Central memory CD4-positive, alpha-beta T cell (primary cell): ENCODE measurements around the gene CAMKK1.

Source experiments
- DNase-seq: peaks from one replicate; pipeline ENCODE4 v3.0.0; 2022
- total RNA-seq, 3 experiments: gene quantifications; one replicate each; lab custom pipeline; 2026; lab: John Stamatoyannopoulos, UW

Gene CAMKK1
- total RNA-seq: 8.3 to 16.8 (median 11.8) reads per million in 3 experiments

DNA sequence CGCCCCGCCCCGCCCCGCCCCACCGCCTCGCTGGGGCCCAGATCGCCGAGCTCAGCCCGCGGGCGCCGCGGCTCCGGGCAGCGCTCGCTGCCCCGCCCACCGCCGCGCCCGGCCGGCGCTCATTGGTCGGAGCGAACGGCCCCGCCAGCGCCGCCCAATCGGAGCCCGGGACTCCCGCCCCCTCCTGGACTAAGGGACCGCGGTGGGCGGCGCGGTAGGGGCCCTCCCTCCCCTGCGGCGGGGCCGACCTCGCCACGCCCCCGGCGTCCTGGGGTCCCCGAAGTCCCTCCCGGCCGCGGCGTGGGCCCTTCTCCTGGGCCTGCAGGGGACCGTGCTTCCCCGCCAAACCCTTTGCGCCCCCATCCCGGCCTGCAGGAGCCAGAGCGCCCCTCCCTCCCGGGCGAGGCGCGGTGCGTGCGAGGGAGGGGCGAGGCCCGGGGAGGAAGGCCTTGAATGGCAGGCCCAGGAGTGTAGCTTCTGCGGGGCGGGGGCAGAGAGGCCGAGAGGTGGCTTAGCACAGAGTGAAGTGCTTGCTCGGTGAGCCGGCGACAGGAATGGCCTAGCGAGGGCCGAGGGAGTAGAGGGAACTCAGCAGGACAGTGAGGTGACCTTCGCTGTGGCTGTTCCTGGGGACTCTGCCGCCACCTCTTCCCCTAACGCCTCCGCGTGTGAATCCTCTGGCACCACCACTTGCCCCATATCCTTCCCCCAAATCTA lies at the start of gene CAMKK1:
Gene CAMKK1, minus strand, starts transcription at position 51 of the 717 bp plus-strand sequence. CDS start 7,366 bp downstream, outside the sequence.
- DNase-seq: peak; percentile 81

DNA sequence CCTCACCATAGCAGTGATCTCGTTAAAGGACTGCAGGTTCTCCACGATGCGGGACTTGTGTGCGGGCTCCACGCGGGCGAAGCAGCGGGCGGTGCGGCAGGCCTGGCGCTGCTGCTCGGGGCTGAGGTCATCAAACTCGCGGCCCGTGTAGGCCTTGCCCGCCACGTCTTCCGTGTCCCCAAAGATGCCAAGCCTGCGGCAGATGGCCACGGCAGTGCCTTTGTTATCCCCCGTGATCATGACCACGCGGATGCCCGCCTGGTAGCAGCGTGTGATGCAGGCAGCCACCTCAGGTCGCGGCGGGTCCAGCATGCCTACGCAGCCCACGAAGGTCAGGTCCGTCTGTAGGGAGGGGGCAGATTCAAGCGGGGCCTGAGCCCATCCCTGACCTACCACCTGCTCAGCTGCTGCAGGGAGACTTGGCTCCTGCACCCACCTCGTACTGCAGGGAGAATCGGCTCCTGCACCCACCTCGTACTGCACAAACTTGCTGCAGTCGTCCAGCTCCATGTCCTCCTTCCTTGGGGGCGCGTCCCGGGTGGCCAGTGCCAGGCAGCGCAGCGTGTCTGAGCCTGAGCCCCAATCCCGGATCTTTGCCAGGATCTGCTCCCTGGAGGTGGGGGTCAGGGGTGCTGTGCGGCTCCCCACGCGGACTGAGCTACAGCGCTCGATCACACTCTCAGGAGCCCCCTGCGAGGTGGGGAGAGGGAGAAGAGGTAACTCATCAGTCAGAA lies 48.3 kb upstream of the CAMKK1 start:
- no peak for DNase-seq

DNA sequence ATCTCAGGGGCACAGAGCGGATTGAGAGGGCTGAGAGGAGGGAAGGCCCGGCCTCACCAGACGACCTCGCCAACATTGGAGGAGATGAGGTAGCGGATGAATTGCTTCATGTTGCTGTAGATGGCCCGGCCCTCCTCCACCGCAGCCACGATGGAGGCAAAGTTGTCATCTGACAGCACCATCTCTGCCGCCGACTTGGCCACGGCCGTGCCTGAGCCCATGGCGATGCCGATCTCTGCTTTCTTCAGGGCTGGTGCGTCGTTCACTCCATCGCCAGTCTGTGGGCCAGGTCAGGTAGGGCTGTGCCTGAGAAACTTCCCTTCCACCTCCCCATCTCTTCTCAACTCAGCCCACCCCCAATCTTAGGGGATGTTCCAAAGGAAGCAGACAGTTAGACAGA lies 44.5 kb upstream of the CAMKK1 start:
- DNase-seq: no peak

DNA sequence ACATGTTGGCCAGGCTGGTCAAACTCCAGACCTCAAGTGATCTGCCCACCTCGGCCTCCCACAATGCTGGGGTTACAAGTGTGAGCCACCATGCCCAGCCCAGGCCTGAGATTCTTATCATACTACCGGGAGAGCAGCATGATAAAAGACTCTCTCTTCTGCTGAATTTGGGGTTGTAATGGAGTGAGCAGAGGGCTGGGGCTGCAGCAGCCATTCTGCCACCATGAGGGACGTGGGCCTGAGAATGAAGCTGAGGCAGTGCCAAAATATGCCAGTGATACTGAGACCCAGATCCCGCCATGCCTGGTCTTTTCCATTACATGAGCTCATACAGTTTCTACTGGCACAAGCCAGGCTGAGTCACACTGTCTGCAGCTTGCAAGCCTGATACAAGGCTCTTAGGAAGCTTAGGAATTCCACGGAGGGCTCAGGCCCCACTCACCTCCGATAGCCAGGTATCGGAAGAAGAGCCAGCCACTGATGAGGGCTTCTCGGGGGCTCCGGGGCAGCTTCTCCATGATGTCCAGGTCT lies 43.0 kb upstream of the CAMKK1 start:
- DNase-seq: no peak

DNA sequence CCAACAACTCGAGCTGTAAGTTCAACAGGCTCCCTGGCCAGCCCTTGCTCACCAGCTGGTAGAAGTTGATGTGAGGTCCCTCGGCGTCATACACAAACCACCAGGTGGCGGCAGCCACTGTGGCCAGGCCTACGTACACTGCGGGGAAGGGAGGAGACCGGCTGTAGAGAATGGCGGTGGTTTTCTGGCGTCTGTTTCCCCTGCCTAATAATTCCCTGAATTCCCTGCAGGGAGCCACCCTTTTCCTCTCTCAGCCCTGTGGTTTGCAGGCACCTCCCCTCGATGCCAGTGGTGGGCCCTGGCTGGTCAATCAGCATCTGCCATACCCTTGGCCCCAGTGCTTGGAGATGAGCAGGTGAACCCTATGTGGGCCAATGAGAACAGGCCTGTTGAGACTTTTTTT lies 42.3 kb upstream of the CAMKK1 start:
- no peak for DNase-seq

DNA sequence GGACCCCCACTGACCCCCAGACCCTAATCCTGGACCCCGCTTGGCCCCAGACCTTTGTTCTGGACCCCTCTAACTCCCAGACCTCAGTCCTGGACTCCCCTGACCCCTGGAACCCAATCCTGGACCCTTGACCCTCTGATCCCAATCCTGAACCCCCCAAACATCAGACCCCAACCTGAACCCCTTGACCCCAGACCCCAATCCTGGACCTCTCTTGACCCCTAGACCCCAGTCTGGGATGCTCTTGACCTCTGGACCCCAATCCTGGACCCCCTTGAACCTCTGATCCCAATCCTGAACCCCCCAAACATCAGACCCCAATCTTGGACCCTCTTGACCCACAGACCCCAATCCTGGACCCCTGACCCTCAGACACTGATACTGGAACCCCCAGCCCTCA lies 36.9 kb upstream of the CAMKK1 start:
- no peak for DNase-seq

DNA sequence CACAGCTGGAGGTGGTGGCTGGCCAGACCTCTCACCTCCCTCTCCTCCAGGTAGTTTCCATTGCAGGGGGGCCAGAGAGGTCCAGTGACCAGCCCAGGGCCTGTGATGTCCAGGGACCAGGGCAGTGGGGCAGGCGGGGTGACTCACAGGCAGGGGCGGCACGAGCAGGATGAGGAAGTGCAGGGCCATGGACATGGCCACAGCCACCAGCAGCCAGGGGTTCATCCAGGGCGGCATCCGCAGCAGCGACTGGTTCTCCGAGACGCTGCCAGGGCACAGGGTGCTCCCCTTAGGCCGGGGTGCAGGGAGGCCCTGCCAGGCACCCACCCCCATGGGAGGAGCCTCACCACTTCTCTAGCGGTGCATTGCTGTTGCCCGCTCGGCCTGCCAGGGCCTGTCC lies 36.3 kb upstream of the CAMKK1 start:
- DNase-seq: no peak

DNA sequence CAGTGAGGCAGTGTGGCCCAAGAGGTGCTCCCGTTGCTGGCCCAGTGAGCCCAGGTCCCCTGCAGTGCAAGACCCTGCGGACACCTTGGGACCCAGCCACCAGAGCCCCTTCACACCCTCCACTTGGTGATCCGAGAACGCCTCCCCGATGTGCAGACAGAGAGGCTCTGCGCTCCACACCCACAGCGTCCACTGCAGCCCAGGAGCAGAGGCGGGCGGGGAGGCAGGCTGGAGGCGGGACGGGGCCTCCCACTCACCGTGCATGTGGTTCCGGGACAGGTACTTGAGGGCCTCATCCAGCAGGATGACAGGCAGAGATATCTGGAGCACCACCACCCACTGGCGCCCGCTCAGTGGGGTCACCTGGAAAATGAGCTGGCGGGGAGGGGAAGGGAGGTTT lies 35.6 kb upstream of the CAMKK1 start:
- DNase-seq: no peak

DNA sequence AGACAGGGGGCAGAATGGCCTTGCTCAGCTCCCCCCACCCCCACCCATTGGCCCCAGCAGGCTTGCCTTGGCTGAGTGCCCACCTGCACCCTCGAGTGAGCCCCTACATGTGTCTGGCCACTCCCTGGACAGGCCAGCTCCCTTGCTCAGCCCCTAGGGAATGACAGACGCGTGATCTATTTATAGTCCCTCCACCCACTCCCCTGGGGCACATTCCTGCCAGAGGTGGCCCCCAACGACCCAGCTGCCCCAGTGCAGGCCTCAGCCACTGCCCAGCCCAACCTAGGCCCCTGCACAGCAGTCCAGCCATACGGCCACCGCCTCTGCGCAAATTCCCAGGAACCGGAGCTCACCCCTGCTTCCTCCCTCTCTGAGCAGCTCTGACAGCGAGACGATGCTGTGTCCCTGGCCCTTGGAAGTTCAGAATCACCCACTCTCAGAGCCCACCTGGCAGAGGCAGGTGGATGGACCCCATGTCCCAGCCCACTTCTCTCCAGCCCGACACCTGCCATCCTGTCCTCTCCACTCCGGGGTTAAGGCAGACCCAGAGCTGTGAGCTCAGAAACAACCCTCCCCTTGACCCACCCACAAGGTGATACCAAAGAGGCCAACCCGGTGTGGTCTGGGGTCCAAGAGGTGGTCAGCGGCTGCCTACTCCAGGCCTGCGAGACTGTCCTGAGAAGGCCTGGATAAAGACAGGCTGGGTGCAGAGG lies 34.9 kb upstream of the CAMKK1 start:
- DNase-seq: no peak

DNA sequence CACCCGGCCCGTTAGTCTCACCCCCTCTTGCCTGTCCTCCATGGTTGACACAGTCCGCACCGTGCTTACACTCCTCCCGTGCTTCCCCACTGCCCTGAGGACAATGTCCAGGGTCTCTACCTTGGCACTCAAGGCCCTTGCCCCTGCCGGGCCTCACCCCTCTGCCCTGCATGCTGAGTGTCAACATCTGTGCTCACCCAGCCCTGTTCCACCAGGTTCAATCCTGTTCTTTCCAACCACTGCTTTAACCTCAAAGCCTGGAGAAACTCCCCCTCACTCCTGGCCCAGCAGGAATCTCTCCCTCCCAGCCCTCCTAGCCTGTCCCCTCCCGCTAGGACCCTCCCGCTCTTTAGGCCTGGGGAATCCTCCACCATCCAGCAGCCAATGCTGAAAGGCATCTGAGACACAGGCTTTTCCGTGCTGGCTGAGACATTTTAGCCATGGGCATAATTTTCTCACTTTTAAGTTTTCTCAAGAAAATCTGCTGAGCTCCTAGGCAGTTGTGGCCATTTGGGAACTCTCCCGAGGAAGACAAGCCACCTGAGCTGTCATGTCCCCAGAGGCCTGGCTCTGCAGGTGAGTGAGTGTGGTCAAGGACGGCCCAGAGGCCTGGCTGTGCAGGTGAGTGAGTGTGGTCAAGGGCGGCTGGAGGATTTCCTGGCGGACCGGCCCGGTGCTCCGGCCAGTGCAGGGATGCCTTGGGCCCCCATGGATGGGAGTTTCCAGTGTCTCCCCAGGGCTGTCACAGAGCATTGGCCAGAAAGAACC lies 34.2 kb upstream of the CAMKK1 start:
- no peak for DNase-seq

DNA sequence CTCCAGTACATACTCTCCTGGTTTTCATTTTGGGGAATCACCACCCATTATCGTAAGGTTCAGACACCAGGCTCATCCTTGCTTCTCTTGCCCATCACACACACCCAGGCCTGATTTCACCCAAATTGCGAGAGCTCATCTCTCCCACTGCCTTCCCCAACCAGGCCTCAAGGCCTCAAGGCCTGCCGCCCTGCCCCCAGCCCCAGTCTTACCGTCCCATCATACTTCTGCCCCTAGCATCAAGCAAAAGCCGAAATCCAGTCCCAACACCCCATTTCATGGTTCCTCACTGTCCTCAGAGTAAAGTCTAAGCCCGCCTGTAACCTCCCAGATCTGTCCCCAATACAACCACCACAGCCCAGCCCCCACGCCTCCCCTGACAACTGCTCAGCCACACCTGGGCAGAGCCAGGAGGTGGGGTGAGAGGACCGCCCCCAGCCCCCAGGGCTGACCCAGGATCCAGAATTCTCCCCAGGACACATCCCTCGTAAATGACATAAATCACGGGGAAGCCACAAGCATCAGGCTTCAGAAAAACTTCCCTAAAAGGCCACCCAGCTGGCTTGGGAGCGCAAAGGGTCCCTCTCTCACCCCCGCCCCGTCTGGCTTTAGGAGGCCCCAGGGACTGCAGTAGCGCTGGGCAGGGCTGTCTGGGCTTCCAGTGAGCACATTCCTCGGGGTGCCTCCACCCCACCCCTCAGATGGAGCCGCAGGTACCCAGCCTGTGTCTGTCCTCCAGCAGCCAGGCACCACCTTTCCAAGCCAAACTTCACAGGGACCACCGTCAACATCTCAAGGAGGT lies 33.0 kb upstream of the CAMKK1 start:
- no peak for DNase-seq

DNA sequence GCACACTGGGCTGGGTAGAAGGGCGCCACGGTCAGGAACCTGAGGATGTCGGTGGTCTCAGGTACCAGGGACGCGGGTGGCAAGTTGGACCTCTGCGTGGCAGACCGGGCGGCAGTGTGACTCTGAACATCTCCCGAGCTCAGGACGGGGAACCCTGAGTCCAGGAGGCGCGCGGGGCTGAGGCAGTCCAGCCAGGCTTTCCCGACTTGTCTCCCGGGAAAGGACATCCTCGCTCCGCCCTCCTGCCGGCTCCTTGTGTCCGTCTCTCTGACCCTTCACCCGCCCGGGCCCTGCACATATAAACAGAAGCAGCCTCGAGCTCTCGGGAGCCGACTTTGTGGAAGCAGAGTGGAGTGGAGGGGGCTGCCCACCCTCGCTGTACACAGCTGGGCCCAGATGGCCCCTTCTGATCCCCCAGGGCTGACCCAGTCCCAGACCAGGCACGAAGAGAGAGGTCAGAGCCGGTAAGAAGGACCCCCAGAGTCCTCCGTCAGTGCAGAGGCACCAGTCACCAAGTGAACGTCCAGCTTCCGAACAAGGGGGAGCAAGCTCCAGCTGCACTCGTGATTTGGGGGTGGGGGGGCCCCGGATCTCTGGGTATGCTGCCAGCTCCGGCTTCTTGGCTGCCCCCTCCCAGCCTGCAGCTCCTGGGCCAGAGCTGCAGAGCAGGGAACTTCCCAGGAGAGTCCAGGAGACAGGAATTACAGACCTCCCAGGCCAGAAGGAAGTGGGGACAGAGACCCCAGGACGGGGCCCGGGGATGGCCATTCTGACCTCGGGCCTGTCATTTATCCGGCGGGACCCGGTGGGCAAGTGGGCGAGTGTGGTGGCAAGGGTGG lies 31.9 kb upstream of the CAMKK1 start:
- DNase-seq: no peak

DNA sequence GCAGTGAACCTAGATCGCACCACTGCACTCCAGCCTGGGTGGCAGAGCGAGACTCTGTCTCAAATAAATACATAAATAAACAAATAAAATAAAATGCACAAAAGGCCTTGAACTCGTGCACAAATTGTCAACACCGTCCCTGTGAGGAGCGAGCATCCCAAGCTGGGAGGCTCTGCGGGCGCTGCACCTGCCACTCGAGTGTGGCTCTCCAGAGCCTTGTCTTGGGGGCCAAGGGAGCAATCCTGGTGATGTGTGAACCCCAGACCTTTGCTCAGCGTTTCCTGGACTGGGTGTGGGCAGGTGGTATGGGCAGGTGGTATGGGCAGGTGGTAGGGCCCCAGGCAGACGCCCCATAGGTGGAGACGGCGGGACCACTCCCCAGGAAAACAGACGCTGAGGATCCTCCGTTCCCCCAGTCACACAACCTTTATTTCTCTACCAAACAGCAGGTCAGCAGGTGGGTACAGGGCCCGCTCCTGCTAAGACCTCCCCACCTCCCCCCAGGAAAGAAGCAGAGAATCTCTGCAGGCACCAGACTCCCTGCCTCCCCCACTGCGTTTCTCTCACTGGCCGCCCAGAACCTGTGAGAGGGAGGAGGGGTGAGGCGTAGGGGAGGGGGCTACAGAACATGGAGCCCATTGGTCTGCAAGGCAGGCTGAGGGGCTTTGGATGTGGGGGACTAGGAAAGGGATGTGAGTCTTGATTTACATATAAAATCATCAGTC lies 30.8 kb upstream of the CAMKK1 start:
- DNase-seq: no peak

DNA sequence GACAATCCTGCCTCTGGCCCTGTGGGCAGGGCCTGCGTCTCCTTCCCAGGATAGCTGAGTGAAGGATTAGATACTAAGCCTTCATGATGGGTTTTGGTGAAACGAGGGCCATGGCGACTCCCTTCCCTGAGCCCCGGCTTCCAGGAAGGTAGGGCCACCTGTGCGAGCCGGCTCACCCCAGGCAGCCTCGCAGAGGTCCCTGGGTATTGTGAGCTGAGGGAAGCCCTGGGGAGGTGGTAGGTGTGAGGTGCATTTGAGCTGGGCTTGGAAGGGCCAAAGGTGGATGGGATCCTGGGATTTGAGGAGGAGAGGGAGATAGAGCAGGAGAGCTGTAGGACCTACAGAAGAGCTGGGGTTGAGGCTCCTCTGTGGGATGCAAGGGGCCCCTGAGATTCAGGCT lies 29.9 kb upstream of the CAMKK1 start:
- DNase-seq: no peak

DNA sequence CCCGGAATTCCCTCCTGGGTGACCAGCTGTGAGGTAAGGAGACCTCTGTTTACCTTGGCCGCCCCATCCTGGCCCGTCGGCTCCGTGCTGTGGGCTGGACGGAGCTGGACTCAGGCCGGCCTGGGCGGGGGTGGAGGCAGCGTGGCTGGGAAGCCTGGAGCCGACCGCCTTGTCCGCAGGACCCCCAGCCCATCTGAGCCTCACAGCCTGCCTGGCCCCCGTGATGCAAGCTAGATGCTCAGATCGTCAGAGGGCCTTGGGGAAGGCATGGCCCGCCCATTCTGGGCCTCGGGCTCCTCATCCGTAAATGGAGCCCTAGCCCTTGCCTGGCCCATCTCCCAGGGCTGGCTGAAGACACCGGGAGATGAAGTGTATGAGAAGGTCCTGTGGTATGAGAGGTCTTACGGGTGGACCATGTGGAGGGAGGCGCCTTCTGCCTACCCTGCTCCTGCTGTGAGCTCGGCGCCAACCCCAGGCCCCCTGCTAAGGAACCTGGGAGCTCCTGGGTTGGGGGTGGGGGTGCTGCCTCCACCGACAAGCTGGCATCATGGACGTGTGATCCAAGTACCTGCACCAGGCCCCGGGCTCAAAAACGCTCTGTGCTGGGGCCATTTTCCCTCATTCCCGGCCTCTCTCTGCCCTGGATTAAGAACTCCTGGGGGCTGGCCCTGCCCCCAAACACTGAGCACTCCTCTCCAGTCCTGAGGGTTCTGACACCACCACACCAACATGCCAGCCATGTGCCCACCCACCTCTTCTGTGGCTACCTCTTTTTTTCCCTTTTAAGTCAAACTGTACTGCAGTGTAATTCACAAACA lies 28.9 kb upstream of the CAMKK1 start:
- no peak for DNase-seq

DNA sequence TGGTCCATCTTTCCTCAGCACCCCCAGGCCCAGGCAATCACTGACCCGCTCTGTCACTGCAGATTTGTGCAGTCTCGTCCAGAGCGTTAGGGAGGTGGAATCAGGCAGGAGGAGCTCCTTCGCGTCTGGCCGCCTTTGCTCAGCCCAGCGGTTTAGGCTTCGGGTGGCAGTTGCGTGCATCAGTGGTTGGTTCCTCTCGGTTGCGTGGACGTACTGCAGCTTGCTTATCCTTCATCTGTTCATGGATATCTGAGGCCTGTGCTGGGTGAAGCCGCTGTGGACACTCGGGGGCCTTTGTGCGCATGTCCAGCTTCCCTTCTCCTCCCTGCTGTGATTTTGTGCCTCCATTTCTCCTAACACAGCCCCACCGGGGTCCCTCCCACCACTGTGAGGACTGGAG lies 28.2 kb upstream of the CAMKK1 start:
- DNase-seq: no peak

DNA sequence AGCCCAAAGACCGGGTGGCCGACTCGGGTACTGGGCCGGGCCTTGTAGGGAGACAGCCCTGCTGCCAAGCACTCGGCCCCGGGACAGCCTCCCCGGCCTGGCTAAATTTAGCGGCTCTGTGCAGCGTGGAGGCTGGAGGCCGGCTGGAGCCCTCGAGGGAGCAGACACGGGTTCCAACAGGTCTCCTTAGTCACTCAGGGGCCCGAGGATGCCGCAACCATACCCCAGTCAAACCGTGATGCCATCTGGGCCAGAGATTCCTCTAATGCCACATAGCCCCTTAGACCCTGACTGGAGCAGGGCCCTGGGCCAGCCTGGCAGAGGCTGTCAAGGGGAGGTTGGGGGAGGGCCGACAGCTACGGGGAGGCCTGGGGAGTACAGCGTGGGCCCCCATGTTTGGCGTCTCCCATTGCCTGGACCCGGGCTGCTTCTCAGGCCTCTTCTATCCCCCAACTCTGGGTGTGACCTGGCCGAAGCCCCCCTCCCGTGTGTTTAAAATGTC lies 26.3 kb upstream of the CAMKK1 start:
- DNase-seq: no peak

DNA sequence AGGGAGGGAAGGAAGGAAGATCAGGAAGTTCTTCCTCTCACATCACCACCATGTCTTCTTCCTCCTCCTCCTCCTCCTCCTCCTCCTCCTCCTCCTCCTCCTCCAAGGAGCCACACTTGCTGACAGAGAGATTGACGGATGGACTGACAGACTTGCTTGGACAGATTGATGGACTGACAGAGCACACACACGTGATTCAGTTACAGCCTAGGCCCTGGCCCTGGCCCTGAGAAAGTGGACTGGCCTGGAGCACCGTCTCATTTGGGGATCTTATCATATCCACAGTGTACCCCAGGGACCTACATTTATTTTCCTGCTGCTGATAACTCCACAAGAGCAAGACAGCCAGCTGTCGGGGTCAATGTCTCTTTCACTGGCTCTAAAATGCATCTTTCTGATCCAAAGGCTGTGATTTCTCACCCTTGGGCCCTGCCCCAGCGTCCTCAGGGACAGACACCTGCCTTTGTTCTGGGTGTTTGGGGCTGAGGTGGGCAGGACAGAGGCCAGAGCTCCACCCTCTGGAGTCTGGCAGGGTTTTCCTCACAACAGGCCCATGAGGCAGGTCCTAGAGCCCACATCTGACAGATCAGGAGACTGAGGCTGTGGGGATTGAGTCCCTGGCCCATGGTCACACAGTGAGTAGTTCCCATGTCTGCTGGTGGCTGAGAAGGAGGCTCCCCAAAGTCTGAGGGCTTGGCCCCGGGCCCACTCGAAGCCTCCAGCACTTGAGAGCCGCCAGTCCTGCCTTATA lies 25.7 kb upstream of the CAMKK1 start:
- DNase-seq: no peak
